ENCODE results near the gene SMPD3.
A peak's percentile ranks its signal among the peaks of the same experiment; 100 is the strongest.

The SMPD3 gene

DNA sequence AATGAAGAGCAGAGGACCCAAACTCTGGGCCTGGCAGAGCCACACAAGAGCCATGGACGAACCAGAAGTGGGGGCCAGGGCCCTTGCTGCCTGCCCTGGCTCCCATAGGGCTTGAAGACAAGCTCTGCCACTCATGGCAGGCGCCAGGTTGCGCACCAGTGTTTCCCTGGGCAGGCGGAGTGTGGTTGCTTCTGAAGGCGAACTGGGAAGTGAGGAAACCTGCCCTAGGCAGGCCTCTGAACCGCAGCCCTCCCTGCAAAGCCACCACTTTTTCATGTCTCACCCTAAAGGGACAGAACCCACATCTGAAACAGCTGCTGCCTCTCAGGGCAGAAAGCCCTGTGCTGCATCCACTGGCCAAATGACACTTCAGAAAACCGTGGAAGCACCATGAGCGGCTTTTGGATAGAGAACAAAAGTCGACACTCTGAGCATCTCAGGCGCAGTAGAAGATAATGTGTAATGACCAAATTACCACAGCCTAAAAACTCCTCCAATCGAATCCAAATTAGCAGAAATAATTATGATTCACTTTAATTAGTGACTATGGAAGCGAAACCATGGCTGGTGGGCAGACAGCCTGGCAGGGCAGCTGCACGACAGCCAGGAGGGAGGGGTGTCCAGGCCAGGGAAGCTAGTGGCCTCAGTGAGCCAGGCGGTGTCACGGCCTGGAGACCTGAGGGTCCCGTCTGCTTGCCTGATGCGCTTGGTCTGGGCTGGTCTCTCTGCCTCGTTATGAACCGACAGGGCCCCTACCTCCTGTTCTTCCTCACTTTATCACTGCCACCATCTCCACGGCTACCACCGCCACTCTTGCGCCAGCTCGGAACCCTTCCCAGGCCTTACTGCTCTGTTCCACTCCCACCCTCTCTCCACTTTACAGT is 78.4 kb downstream of the SMPD3 start:
- H3K27ac ChIP-seq (ENCODE audit: low read length) = peak overlapping the region; percentile 71
- peak overlapping the region; percentile 56 for H3K4me3 ChIP-seq (ENCODE audit: low read length)
- peaks cover 49% of the 10 kb centered on the region for H3K4me1 ChIP-seq (ENCODE audit: low read length)
- peaks cover 3% of the 10 kb centered on the region; the same call in 1 of the 2 replicates for H3K27me3 ChIP-seq (ENCODE audit: low read depth, low read length)
- H3K36me3 ChIP-seq (replicated peaks; ENCODE audit: low read depth, low read length) = no peaks in the 10 kb centered on the region
- H3K9ac ChIP-seq (ENCODE audit: low read length) = peak overlapping the region; percentile 45
- H3K9me3 ChIP-seq (ENCODE audit: insufficient read depth, low read length) = no peaks in the 10 kb centered on the region
- H2AFZ ChIP-seq (ENCODE audit: low read depth, low read length) = peak overlapping the region; percentile 31; the same call in 1 of the 2 replicates
- TF ChIP-seq, protein P1, sequence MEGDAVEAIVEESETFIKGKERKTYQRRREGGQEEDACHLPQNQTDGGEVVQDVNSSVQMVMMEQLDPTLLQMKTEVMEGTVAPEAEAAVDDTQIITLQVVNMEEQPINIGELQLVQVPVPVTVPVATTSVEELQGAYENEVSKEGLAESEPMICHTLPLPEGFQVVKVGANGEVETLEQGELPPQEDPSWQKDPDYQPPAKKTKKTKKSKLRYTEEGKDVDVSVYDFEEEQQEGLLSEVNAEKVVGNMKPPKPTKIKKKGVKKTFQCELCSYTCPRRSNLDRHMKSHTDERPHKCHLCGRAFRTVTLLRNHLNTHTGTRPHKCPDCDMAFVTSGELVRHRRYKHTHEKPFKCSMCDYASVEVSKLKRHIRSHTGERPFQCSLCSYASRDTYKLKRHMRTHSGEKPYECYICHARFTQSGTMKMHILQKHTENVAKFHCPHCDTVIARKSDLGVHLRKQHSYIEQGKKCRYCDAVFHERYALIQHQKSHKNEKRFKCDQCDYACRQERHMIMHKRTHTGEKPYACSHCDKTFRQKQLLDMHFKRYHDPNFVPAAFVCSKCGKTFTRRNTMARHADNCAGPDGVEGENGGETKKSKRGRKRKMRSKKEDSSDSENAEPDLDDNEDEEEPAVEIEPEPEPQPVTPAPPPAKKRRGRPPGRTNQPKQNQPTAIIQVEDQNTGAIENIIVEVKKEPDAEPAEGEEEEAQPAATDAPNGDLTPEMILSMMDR (IDR thresholded peaks at IDR 0.05; ENCODE audit: low read depth, low read length) = no peak
- no peak for TF ChIP-seq EZH2phosphoT487 (IDR thresholded peaks at IDR 0.05; ENCODE audit: low read depth)
- H3K4me2 ChIP-seq (ENCODE audit: low read length) = peak overlapping the region; percentile 80
- no peaks in the 10 kb centered on the region for H4K20me1 ChIP-seq (ENCODE audit: insufficient read depth, low read length)
- H3K79me2 ChIP-seq (ENCODE audit: low read length) = no peaks in the 10 kb centered on the region

DNA sequence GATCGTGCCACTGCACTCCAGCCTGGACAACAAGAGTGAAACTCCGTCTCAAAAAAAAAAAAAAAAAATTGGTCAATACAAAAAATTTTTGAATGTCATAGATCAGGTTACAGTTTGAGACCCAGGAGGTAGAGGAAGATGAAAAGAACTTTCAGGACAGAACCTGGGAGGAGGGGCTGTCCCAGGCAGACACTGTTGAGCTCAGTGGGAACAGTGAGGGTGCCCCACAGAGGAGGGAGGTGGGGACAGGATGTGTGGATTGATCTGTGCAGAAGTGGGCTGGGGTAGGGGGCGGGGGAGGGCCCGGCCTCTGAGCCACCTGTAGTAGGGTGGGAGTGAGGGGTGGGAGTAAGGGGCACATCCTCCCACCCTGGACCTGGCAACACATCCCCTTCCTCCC is 79.1 kb downstream of the SMPD3 start:
- Histone ChIP-seq H3K79me2 (ENCODE audit: low read length) (no peaks in the 10 kb centered on the region), H4K20me1 (ENCODE audit: insufficient read depth, low read length) (no peaks in the 10 kb centered on the region), H3K9ac (ENCODE audit: low read length) (peak overlapping the region; percentile 45), H3K27ac (ENCODE audit: low read length) (peak overlapping the region; percentile 71), H2AFZ (ENCODE audit: low read depth, low read length) (no peak overlapping the region), H3K4me2 (ENCODE audit: low read length) (peak overlapping the region; percentile 80), H3K9me3 (ENCODE audit: insufficient read depth, low read length) (no peaks in the 10 kb centered on the region), H3K27me3 (ENCODE audit: low read depth, low read length) (peaks cover 1% of the 10 kb centered on the region; the same call in 1 of the 2 replicates), H3K4me1 (ENCODE audit: low read length) (peaks cover 49% of the 10 kb centered on the region), H3K4me3 (ENCODE audit: low read length) (peak overlapping the region; percentile 56), H3K36me3 (replicated peaks; ENCODE audit: low read depth, low read length) (no peaks in the 10 kb centered on the region)
- TF ChIP-seq, protein P1 (IDR thresholded peaks at IDR 0.05; ENCODE audit: low read depth, low read length) = no peak

DNA sequence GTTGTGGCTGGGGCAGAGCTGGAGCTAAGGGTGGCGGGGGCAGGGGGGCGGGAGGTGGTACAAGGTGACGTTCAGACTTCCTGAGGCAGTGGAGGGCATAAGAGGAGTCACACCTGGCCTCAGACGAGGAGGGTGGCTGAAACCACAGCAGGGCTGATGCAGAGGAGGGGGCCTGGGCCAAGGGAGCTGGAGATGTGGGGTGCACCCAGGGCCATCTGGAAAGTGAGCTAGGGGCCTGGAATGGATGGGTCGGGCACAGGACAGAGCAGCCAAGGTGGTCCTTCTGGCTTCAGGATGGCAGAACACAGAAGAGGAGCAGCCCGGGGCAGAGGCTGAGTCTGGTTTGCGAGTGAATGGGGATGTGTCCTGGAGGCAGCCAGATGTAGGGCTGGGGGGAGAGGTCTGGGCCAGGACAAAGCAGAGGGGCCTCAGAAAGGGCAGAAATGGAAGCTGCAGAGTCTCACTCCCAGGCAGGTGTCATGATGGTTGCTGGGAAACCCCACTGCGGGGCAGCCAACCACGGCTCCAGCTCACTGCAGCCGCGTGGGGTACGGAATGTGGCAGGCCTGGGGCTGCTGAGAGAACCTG is 79.9 kb downstream of the SMPD3 start:
- peak overlapping the region; percentile 35; the same call in 1 of the 2 replicates for H3K9ac ChIP-seq (ENCODE audit: low read length)
- peak overlapping the region; percentile 49 for H3K27ac ChIP-seq (ENCODE audit: low read length)
- H3K27me3 ChIP-seq (ENCODE audit: low read depth, low read length) = no peaks in the 10 kb centered on the region
- no peak overlapping the region for H2AFZ ChIP-seq (ENCODE audit: low read depth, low read length)
- no peaks in the 10 kb centered on the region for H3K9me3 ChIP-seq (ENCODE audit: insufficient read depth, low read length)
- H3K36me3 ChIP-seq (replicated peaks; ENCODE audit: low read depth, low read length) = no peaks in the 10 kb centered on the region
- no peak for TF ChIP-seq EZH2phosphoT487 (IDR thresholded peaks at IDR 0.05; ENCODE audit: low read depth)
- TF ChIP-seq, protein P1 (IDR thresholded peaks at IDR 0.05; ENCODE audit: low read depth, low read length) = no peak
- no peaks in the 10 kb centered on the region for H4K20me1 ChIP-seq (ENCODE audit: insufficient read depth, low read length)
- peak overlapping the region; percentile 80 for H3K4me2 ChIP-seq (ENCODE audit: low read length)
- H3K4me3 ChIP-seq (ENCODE audit: low read length) = peak overlapping the region; percentile 56
- H3K79me2 ChIP-seq (ENCODE audit: low read length) = no peaks in the 10 kb centered on the region
- peaks cover 49% of the 10 kb centered on the region for H3K4me1 ChIP-seq (ENCODE audit: low read length)

DNA sequence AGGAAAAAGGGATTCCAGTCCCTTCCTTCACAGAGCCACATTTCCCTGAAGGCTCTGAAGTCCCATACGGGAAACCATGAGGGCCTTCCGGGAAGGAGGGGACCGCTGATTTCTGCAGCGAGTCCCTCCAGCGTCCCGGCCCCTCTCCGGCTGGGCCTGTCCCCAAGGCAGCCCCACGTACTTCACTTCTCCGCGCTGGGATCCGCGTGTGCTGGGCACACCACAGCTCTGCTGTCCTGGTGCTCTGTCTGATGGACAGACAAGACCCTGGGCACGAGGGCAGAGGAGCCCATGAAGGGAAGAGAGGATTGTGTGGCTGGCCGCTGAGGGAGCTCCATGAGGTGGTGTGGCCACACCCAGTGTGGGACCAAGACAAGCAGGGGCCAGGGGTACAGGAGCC is 80.4 kb downstream of the SMPD3 start:
- Histone ChIP-seq H3K4me2 (ENCODE audit: low read length) (peak overlapping the region; percentile 80; the same call in 1 of the 2 replicates), H3K79me2 (ENCODE audit: low read length) (no peaks in the 10 kb centered on the region), H3K27ac (ENCODE audit: low read length) (no peak overlapping the region; the same call in 1 of the 2 replicates), H2AFZ (ENCODE audit: low read depth, low read length) (no peak overlapping the region), H3K4me3 (ENCODE audit: low read length) (no peak overlapping the region), H3K27me3 (ENCODE audit: low read depth, low read length) (no peaks in the 10 kb centered on the region), H3K9me3 (ENCODE audit: insufficient read depth, low read length) (no peaks in the 10 kb centered on the region), H3K36me3 (replicated peaks; ENCODE audit: low read depth, low read length) (no peaks in the 10 kb centered on the region), H3K9ac (ENCODE audit: low read length) (no peak overlapping the region; the same call in 1 of the 2 replicates), H4K20me1 (ENCODE audit: insufficient read depth, low read length) (no peaks in the 10 kb centered on the region), H3K4me1 (ENCODE audit: low read length) (peaks cover 49% of the 10 kb centered on the region)
- no peak for TF ChIP-seq EZH2phosphoT487 (IDR thresholded peaks at IDR 0.05; ENCODE audit: low read depth)
- TF ChIP-seq, protein P1 (IDR thresholded peaks at IDR 0.05; ENCODE audit: low read depth, low read length) = no peak
